Fibroblast of peridontal ligament (primary cell): Measurements from ENCODE around the gene RPRM.
"Not testable (repeated sequence)": the region's sequence is repeated elsewhere in the genome, so short reads cannot be mapped to it uniquely, and the experiment has no call there.

Experiments
- DNase-seq: peaks from one replicate; pipeline ENCODE4 v3.0.0-alpha.2; 2010; ENCODE audit errors: extremely low read depth

The RPRM gene

DNA sequence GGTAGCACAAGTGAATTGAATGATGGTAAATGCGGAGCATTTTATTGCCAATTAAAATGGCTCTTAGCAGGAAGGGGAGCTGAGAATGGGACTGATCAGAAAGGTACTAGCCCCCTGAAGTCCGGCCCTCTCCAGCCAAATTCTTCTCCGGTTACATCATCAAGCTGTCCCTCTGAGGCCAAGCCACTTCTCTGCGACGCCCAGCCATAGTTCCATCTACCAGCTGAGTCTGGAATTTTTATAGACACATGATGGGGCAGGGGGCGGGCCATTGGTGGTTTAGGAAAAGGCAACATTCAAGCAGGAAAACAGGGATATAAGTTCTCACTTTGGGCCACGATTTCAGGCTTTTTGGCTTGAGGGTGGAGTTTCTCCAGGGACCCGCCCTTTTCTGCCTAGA is 22.7 kb downstream of the RPRM start:
- no peak for DNase-seq

DNA sequence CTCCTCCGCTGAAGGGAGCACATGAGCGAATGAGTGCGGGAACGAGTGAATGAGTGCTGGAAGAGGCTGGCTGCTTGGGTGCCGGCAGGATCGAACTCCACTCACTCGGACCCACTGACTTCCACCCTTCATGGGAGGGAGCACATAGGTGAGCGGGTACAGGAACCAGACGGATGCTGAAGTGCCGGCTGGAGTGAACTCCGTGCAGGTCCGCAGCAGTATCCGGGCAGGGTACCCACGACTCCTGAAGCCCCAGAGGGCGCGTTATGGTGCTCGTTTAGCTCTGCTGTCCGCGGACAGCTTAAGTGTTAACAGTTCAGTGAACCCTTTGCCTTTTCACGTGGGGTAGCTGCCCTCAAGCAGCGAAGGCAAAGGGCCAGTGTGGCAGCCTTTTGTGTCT is 23.2 kb downstream of the RPRM start:
- DNase-seq: no peak

DNA sequence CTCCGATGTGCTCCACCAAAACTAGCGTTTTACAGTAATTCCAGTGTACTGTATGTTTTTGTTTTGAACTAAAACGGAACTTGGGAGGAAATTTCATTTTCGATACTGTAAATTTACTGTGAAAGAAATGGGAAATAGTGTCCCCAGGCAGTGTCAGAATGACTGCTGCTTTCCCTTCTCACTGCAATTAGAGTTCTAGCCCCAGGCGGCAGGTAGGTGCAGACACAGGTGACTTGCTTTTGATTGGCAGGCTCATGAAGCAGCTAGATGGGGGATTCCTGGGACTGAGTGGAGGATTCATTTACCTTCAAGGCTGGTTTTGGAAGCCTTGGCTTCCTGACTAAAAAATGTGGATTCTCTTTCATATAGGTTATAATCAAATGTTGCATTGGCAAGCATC is 27.0 kb downstream of the RPRM start:
- DNase-seq: no peak

DNA sequence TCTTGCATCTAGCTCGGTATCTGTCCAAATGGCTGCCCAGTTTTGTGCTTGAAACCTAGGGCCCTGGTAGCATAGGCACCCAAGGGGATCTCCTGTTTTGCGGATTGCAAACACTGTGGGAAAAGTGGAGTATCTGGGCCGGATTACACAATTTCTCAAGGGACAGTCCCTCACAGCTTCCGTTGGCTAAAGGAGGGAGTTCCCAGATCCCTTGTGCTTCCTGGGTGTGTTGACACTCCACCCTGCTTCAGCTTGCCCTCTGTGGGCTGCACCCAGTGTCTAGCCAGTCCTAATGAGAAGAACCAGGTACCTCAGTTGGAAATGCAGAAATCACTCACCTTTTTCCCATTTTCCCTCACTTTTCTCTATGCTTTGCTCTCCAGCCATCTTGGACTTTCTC is 35.5 kb downstream of the RPRM start:
- no peak for DNase-seq

DNA sequence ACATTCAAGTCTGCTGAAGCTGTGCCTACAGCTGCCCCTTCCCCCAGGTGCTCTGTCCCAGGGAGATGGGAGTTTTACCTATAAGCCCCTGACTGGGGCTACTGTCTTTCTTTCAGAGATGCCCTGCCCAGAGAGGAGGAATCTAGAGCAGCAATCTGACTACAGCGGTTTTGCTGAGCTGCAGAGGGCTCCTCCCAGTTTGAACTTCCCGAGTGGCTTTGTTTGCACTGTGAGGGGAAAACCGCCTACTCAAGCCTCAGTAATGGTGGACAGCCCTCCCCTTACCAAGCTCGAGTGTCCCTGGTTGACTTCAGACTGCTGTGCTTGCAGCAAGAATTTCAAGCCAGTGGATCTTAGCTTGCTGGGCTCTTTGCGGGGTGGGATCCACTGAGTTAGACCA is 35.9 kb downstream of the RPRM start:
- not testable (repeated sequence) for DNase-seq

DNA sequence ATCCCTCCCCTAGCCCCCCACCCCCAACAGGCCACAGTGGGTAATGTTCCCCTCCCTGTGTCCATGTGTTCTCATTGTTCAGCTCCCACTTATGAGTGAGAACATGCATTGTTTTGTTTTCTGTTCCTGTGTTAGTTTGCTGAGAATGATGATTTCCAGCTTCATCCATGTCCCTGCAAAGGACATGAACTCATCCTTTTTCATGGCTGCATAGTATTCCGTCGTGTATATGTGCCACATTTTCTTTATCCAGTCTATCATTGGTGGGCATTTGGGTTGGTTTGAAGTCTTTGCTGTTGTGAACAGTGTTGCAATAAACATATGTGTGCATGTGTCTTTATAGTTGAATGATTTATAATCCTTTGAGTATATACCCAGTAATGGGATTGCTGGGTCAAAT is 38.5 kb downstream of the RPRM start:
- not testable (repeated sequence) for DNase-seq

DNA sequence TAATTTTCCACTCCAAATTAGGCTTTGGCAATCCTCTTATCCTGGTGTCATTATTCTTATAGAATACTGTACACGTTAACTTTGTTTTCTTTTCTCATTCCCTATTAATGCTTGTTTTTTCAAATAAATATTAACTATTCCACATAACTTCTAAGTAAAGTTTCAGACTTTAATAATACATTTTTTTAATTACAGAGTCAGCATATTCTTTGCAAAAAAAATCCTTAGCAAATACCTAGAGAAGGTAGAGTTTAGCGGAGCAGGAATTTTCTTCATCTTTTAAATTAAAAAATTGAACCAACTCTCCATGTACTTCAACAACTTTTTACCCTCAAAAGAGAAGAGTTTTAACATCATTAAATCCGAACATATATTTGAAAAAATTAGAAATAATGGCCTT is 45.2 kb downstream of the RPRM start:
- DNase-seq: no peak

DNA sequence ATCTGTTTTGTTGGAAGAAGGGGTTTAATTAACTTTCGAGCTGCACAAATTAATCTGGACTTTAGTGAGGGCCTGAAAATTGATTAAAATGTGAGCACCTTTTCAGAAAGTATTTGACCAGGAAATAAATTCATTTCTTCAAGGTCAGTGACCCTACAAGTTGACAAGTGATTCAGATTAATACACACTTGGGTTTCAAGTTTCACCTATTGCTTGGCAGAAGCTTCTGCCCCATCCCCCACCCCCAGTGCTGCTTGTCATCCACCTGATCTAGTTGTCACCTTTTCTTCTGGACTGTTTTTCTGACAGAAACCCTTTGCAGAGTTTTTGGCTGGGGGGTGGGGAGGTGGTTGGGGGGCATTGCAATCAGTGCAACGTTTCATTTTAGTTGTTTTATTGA is 46.2 kb downstream of the RPRM start:
- DNase-seq: no peak

DNA sequence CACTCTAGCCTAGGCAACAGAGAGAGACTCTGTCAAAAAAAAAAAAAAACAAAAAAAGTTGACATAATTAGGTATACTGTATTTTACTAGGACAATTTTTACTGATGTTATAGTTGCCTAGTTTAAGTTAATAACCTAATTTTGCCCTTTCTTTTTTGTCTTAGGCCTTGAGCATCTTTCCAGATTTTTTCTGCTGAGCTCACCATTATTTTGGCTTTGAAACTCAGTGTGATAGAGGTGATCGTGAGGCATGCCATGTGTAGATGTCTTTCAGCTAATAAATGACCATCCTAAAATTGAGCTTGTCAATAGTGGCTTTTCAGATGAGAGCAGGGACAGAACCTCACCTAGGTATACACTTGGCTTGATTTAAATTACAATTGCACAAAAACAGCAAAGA is 47.4 kb downstream of the RPRM start:
- no peak for DNase-seq
